Activated T-helper 1 cell treated with Interleukin-2 at 50 U/mL for 16 hours (primary cell): ENCODE data around the gene FAM174C.
"Not testable (repeated sequence)": the region's sequence is repeated elsewhere in the genome, so short reads cannot be mapped to it uniquely, and the experiment has no call there.

Experiments
- DNase-seq: peaks from one replicate; pipeline ENCODE4 v3.0.0-alpha.2; 2020; ENCODE audit warnings: low read depth

The FAM174C gene

DNA sequence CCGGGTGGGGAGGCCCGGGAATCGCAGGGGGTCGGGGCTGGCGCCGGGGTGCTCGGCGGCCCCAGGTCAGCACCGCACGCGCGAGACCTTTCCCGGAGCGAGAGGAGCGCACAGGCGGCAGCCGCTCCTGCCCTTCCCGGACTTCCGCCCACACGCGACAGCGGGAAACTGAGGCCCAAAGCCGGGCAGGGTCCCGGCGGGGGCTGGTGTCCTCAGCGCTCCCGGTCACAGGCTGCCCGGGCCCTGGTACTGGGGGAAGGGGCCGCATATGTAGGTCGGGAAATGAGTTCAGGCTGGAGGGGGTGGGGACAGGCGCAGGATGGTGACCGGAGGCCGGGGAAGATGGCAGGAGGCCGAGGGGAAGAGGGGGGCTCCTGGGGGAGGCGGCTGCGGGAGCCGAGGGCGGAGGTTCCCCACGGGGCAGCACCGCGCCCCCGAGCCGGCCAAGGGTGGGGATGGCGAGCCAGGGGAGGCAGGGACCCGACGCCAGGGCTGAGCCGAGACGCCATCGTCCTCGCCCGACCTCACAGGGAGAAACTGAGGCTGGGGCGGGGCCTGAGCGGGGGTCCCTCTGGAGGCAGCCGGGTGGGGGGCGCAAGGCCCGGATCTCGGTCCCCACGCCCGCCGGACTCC lies 38.2 kb upstream of the FAM174C start:
- DNase-seq, result no peak

- DNase-seq, result no peak
Measured at GRCh38 chr19:1237754-1238368, 37.5 kb upstream of the FAM174C start, which contains the start of gene CBARP. TSS of gene CBARP (minus strand) at chr19:1238005. CDS start at chr19:1236100, 1,905 bp downstream.

DNA sequence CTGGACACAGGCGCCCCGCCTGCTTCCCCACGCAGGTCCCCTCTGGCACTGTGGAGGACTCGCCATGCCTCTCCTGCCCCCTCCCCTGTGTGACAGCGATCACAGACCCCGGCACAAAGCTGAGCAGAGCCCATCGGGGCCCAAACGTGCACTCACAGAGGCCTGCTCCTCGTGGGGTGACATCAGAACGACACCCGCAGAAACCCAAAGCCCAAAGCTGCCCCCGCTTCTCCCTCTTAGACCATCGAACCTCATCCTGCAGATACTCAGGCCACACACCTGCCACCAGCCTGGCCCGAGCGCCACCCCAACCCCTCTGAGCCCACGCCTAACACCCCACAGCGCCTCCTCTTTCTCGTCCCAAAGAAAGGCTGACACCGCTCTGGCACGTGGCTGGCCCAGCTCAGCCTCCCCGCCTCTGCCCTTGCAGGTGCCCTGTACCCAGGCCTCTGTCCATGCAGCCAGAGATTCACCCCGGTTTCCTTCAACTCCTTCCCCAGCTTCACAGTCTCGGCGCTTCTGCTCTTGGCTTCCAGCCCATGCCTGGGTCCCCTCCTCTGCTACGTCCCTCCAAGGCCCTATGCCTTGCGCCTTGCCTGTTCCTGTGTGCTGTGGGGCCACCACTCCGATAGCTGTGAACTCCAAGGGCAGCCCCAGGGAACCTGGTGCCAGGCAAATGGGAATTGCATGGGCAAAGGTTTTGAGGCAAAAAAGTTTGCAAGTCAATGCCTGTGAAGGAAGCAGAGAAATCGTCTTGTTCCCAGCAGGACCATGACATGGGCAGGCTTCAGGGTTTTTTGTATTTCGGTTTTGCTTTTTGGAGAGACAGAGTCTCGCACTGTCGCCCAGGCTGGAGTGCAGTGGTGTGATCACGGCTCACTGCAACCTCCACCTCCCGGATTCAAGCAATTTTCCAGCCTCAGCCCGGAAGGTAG lies 36.7 kb upstream of the FAM174C start:
- DNase-seq, result no peak

DNA sequence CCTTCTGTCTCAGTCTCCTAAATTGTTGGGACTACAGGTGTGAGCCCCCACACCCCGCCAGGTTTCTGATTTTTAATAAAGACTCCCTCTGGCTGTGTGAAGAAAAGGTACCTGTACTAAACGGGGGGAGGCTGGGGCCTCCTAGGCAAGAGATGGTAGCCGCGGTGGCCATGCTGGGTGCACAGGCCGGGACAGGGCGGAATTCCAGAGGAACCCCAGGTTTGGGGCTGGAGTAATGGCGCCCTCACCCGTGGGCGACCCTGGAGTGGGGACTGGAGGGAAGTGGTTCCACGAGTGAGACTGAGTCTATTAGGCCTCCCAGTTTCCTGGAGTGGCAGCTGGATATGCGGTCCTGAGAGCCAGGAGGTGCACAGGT lies 35.9 kb upstream of the FAM174C start:
- no peak for DNase-seq

GRCh38 chr19:1239796-1240737 lies 35.3 kb upstream of the FAM174C start:
- peak; percentile 92 for DNase-seq

DNA sequence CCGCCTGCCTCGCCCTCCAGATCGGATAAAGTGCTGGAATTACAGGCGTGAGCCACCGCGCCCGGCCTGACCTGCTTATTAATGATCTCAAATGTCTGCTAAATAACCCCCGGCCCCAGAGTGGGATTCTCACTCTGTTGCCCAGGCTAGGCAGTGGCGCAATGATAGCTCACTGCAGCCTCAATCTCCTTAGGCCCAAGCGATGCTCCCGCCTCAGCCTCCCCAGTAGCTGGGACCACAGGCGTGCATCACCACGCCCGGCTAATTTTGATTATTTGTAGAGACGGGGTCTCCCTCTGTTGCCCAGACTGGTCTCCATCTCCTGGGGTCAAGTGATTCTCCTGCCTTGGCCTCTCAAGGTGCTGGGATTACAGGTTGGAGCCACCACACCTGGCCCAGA lies 34.4 kb upstream of the FAM174C start:
- no peak for DNase-seq

GRCh38 chr19:1241417-1242095 lies 33.8 kb upstream of the FAM174C start, which contains the start of gene ATP5F1D:
TSS of gene ATP5F1D (plus strand) at chr19:1241751. CDS start at chr19:1241851, 100 bp downstream.
- DNase-seq, result peak; percentile 91

GRCh38 chr19:1243768-1244692 lies 31.3 kb upstream of the FAM174C start:
- peak; percentile 81 for DNase-seq

- no peak for DNase-seq
Measured at GRCh38 chr19:1244693-1245451, 30.5 kb upstream of the FAM174C start.

DNA sequence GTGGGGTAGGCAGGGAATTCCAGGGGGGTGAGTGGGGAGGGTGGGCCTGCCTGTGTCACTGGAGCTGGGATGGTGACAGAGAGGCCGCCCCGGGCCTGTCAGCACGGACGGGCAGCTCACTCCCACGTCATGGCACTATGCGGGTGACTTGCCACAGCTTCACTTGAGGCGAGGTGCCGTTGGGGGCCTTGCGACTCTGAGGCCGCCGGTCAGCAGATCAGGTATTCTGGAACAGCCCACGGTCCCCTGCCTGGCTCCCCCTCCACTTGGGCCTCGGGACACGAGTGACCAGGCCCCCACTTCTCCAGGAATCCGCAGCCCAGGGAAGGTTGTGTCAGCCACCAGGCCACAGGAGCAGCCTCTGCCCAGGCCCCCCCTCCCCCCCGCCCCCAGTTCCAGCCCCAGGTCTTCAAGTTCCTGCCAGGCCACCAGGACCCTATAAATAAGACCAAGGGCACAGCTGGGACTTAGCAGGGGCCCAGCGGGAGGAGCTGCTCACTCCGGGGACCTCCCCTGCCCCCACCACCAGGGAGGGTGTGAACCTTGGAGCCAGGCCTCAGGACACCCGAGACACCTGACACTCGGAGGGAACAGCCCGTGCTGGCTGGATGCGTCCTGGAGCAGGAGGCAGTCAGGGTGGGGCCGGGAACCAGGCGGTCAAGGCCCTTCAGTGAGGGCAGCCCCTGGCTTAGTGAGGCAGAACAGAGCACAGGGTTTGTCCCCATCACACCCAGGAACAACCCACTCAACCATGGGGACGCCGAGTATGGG lies 29.7 kb upstream of the FAM174C start:
- no peak for DNase-seq

DNA sequence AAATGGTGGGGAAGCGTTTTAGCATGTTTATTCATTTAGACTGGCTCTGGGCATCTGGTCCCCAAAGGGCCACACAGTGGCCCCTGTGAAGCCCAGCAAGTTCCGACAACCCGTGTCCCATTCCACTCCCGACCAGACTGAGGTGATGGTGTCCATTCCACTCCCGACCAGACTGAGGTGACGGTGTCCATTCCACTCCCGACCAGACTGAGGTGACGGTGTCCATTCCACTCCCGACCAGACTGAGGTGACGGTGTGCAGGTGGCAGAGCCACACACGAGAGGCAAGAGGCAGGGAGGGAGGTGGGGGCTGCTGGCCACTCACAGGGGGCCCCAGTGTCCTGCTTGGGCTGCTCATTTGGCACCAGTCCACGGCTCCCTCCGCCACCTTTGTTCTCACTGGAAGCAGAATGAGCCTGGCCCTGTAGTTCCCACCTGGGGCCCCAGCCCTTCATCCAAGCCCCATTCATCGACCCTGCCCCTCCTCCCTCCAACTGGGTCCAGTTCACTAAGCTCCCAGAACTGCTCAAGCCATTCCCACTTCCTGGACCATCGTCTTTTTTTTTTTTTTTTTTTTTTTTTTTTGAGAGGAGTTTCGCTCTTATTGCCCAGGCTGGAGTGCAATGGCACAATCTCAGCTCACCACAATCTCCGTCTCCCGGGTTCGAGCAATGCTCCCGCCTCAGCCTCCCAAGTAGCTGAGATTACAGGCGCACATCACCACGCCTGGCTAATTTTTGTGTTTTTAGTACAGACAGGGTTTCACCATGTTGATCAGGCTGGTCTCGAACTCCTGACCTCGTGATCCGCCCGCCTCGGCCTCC lies 28.9 kb upstream of the FAM174C start:
- DNase-seq, result not testable (repeated sequence)

GRCh38 chr19:1247748-1248138 lies 27.6 kb upstream of the FAM174C start:
- no peak for DNase-seq

GRCh38 chr19:1248139-1248785 lies 27.1 kb upstream of the FAM174C start, which contains the start of gene MIDN:
TSS of gene MIDN (plus strand) at chr19:1248583. CDS start at chr19:1250297, 1,714 bp downstream.
- DNase-seq, result peak; percentile 65

DNA sequence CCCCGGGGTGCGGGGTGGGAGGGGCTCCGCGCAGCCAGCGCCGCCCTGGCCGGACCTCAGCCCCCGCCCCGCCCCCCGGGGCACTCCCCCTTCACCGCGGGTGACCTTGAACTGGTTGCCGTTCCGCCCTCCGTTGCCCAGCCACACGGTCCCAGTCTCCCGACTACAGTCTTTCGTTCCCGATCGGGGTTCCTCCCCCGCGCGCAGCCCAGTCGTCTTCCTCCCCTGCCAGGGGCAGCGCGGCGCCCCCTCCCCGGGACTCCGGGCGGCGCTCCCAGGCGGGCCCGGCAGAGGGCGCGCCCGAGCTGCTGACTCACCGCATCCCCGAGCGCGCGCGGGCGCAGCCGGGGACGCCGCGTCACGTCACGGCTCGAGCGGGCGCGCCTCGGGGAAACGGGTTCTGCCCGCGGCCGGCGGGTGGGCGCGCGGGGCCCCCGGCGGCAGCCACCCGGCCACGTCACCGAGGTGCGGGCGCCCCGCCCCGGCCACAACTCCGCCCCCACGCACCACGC lies 26.5 kb upstream of the FAM174C start:
- peak; percentile 79 for DNase-seq

- peak; percentile 95 for DNase-seq
Measured at GRCh38 chr19:1249298-1249989, 25.9 kb upstream of the FAM174C start.

GRCh38 chr19:1249990-1250436 lies 25.3 kb upstream of the FAM174C start:
- no peak for DNase-seq
